ENCODE data around the gene RFPL3. TPM values are rescaled to one million over a fixed set of nuclear protein-coding genes. Genes with fewer than 3 reads are reported as not detected.
"Not testable (repeated sequence)": the region's sequence is repeated elsewhere in the genome, so short reads cannot be mapped to it uniquely, and the experiment has no call there.

RFPL3 gene
- total RNA-seq, 3 donors from 2014 or later, result not detected

DNA sequence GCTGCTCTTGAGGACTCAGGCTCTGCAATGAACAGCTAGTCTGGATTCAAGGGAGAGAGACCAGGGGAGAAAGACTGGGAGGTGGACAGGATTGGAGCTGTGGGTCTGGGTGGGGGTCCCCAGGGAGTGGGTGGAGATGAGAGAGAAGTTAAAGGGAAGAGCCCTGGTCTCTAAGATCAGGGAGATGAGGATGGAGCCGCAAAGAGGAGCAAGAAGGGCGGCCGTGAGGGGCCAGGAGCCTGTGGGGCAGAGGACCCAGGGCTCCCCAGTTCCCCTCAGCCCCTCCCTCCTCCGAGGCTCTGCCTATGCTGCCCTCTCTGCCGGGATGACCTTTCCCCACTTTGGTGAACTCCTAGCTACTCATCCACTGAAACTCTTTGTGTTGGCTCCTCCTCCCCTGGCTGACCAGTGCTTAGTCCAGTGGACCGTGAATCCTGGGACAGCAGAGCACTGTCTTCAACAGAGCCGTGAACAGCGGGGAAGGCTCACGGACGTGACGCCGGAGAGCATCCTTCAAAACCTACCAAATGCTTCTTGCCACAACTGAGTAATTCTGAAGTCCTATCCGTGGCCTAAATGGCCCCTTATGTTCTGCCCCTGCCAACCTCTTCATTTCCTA is 16.4 kb upstream of the RFPL3 start:
- Histone ChIP-seq H3K4me3 (no peak overlapping the region), H3K9me3 (no peaks in the 10 kb centered on the region), H3K4me1 (ENCODE audit: low read depth) (no peaks in the 10 kb centered on the region), H3K36me3 (ENCODE audit: low read depth) (no peaks in the 10 kb centered on the region)
- TF ChIP-seq, protein P1, sequence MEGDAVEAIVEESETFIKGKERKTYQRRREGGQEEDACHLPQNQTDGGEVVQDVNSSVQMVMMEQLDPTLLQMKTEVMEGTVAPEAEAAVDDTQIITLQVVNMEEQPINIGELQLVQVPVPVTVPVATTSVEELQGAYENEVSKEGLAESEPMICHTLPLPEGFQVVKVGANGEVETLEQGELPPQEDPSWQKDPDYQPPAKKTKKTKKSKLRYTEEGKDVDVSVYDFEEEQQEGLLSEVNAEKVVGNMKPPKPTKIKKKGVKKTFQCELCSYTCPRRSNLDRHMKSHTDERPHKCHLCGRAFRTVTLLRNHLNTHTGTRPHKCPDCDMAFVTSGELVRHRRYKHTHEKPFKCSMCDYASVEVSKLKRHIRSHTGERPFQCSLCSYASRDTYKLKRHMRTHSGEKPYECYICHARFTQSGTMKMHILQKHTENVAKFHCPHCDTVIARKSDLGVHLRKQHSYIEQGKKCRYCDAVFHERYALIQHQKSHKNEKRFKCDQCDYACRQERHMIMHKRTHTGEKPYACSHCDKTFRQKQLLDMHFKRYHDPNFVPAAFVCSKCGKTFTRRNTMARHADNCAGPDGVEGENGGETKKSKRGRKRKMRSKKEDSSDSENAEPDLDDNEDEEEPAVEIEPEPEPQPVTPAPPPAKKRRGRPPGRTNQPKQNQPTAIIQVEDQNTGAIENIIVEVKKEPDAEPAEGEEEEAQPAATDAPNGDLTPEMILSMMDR (IDR thresholded peaks at IDR 0.05), result no peak
- no peak for ATAC-seq
- DNase-seq, result no peak
- intact Hi-C loops (cut with DNase I, micrococcal nuclease), result no loop called here

DNA sequence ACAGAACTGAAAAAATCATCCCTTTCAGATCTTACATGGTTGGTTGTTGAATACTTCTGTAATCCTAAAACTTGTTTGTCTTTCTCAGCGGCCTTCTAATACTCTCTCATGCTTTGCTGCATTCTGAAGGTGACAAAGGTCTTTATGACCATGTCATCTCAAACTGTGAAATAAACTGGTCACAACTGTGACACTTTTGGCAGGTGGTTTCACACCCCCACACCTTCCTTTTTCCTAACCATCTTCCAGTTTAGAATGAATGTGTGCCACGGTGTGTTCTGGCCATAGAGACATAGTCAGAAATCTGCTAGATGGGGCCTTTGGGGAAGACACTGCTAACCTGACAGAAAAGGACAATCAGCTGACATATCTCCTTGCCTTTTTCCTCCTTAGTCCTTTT is 14.7 kb upstream of the RFPL3 start:
- H3K9me3 ChIP-seq, result no peaks in the 10 kb centered on the region
- TF ChIP-seq, protein P1 (IDR thresholded peaks at IDR 0.05), result no peak
- H3K4me3 ChIP-seq, result no peak overlapping the region
- intact Hi-C loops (cut with DNase I, micrococcal nuclease), result no loop called here
- ATAC-seq (no peak), DNase-seq (no peak)
- H3K4me1 ChIP-seq (ENCODE audit: low read depth), result no peaks in the 10 kb centered on the region
- H3K36me3 ChIP-seq (ENCODE audit: low read depth), result no peaks in the 10 kb centered on the region

DNA sequence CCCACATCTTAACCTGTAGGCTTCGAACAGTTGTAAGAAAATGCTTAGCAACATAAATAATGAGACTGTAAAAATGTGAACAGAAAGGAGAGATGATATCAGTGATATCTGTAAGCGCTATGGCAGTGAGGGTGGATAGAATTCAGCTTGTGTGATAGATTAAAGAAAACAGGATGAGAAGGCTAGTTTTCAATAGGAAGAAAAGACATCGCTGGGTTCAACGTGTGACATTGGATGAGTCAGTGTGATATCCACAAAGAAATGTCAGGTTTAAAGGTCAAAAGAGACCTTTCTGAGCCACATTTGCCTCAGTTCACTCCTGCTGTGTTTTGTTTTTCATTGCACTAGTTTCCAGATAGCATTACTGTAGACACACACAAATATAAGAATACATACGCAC is 13.7 kb upstream of the RFPL3 start:
- Histone ChIP-seq H3K36me3 (ENCODE audit: low read depth) (no peaks in the 10 kb centered on the region), H3K4me3 (no peak overlapping the region), H3K9me3 (no peaks in the 10 kb centered on the region), H3K4me1 (ENCODE audit: low read depth) (no peaks in the 10 kb centered on the region)
- DNase-seq (no peak), ATAC-seq (no peak)
- intact Hi-C loops (cut with DNase I, micrococcal nuclease), result no loop called here
- TF ChIP-seq, protein P1 (IDR thresholded peaks at IDR 0.05), result no peak

DNA sequence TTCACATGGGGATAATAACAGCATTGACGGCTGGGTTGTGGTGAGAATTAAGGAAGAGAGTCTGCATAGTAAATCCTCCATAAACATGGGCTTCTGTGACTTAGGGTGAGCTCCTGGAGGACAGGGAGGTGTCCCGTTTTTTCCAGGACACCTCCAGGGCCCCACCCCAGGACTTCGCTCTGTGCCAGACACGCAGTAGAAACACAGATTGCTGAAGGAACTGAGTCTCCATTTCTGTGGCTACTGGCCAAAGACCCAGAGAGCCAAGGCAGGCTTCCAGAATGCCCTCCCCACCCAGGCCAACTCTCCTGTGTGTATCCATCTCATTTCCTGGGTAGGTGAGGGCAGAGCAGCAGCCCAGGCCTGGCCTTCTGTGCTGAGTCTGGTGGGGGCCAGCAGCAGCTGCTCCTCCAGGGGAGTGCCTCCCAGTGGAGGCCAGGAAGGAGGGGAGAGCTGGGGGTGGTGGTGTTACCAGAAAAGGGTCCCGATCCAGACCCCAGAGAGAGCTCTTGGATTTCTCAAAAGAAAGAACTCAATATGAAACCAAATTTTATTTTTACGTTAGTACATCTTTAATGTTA is 9.5 kb upstream of the RFPL3 start:
- Histone ChIP-seq H3K36me3 (ENCODE audit: low read depth) (no peaks in the 10 kb centered on the region), H3K4me3 (no peak overlapping the region), H3K4me1 (ENCODE audit: low read depth) (no peaks in the 10 kb centered on the region), H3K9me3 (no peaks in the 10 kb centered on the region)
- TF ChIP-seq, protein P1 (IDR thresholded peaks at IDR 0.05), result no peak
- ATAC-seq, result peak; percentile 9
- intact Hi-C loops (cut with DNase I, micrococcal nuclease), result no loop called here
- no peak for DNase-seq

DNA sequence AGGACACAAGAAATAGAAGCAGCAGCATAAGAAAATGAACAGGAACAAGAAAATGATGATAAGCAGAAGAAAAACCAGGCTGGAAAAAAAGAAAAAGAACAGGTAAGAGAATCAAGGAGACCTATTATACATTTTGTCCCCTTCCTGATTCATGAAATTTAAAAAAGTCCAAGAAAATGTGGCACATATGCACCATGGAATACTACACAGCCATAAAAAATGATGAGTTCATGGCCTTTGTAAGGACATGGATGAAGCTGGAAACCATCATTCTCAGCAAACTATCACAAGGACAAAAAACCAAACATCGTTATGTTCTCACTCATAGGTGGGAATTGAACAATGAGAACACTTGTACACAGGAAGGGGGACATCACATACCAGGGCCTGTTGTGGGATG is 5.8 kb upstream of the RFPL3 start:
- DNase-seq; H3K4me1 ChIP-seq (ENCODE audit: low read depth); H3K36me3 ChIP-seq (ENCODE audit: low read depth); intact Hi-C loops (cut with DNase I, micrococcal nuclease); H3K9me3 ChIP-seq; H3K4me3 ChIP-seq; ATAC-seq: not testable (repeated sequence)

DNA sequence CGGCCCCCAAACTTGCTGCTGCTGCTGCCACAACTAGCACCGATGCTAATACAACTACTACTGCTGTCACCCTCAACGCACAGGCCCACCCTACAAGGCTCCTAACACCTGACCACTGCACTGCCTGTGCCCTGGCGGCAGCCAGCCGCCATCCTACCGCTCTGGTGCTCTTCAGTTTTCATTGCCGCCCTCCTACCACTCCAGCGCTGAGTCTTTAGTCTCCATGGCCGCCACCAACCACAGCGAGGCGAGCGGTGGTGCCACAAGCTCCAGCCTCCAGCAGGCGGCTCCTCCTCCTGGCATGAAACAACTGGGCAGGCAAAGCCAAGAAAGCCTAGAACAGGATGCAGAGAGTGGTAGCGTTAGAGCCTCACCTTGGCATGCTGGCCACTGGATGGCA is 5.0 kb upstream of the RFPL3 start:
- H3K4me3 ChIP-seq, result no peak overlapping the region
- no peak for ATAC-seq
- no peaks in the 10 kb centered on the region for H3K9me3 ChIP-seq
- intact Hi-C loops (cut with DNase I, micrococcal nuclease), result no loop called here
- DNase-seq, result no peak
- TF ChIP-seq, protein P1 (IDR thresholded peaks at IDR 0.05), result no peak
- H3K36me3 ChIP-seq (ENCODE audit: low read depth), result no peaks in the 10 kb centered on the region
- H3K4me1 ChIP-seq (ENCODE audit: low read depth), result no peaks in the 10 kb centered on the region
